K562 (cell line): Measurements from ENCODE around the gene PEPD. TPM values are rescaled to one million over a fixed set of nuclear protein-coding genes. Genes with fewer than 3 reads are reported as not detected.

Source experiments
- ATAC-seq: fragments of 200-7000 bp; cut with Tn5 transposase; 3 replicates; pipeline ENCODE4 v1.9.1; 2020; ENCODE audit warnings: moderate library complexity
- BruUV-seq: library from RNA; stranded (reverse); fragments of 400-500 nt; replicated peaks from 2 replicates; lab custom pipeline; 2021; lab: Mats Ljungman, UMichigan
- CTCF ChIA-PET: fragments of 300-600 bp; formaldehyde crosslinking; extraction: SDS; loops from one replicate; lab custom pipeline; 2021; ENCODE audit warnings: low intra/inter-chr PET ratio; lab: Yijun Ruan, JAX
- POLR2A ChIA-PET: fragments of 300-600, 350-650 bp; sonication (Branson Sonifier 250); formaldehyde crosslinking; extraction: SDS; loops from one replicate; lab custom pipeline; 2021; ENCODE audit warnings: antibody characterized with exemption, inconsistent platforms; lab: Yijun Ruan, JAX
- DNase-seq, 4 experiments: peaks; one replicate each; pipeline versions ENCODE4 v3.0.0 to v3.0.0-alpha.2; 2011 to 2018; ENCODE audit warnings: low spot score in 3 of 4, mixed read lengths in 3 of 4; ENCODE audit errors: extremely low read depth in 1 of 4
- FAIRE-seq: peaks from 2 replicates; lab custom pipeline; 2011; peaks lifted over from hg19 to GRCh38; lab: Jason Lieb, UNC
- H2AFZ ChIP-seq: 2 replicates; pipeline ENCODE4 v1.6.0; 2011; ENCODE audit warnings: low read depth, low read length, control low read depth, inconsistent platforms
- H3K27ac ChIP-seq: fragments of 200-600 bp; 3 replicates; pipeline ENCODE4 v1.8.0; 2011; ENCODE audit warnings: low read depth, mild to moderate bottlenecking, control low read depth, inconsistent platforms, low read length, moderate library complexity, mixed read lengths; ENCODE audit errors: extremely low read depth
- H3K27me3 ChIP-seq, 2 experiments: fragments of 300-600 bp in 1 of 2; 2 replicates in 1 of 2; 3 replicates in 1 of 2; pipeline versions ENCODE4 v1.6.0 to v1.8.0; 2011; ENCODE audit warnings: inconsistent platforms in 2 of 2, low read length in 2 of 2, mild to moderate bottlenecking in 1 of 2, mixed read lengths in 1 of 2, moderate library complexity in 1 of 2; ENCODE audit not compliant: control insufficient read depth in 2 of 2, insufficient read depth in 2 of 2
- H3K36me3 ChIP-seq: fragments of 300-600 bp; 3 replicates; pipeline ENCODE4 v1.8.0; 2011; ENCODE audit warnings: mild to moderate bottlenecking, low read length, inconsistent platforms; ENCODE audit not compliant: control insufficient read depth, insufficient read depth
- H3K4me1 ChIP-seq, 2 experiments: fragments of 200-600 bp in 1 of 2; replicated peaks in 1 of 2; 2 replicates in 1 of 2; 3 replicates in 1 of 2; pipeline versions ENCODE4 v1.5.1 to v1.8.0; 2011; ENCODE audit warnings: inconsistent platforms in 2 of 2, low read length in 2 of 2, mild to moderate bottlenecking in 1 of 2, mixed read lengths in 1 of 2, moderate library complexity in 1 of 2; ENCODE audit not compliant: control insufficient read depth in 2 of 2, insufficient read depth in 2 of 2
- H3K4me2 ChIP-seq: 2 replicates; pipeline ENCODE4 v1.6.1; 2011; ENCODE audit warnings: low read length, control low read depth, inconsistent platforms, mixed read lengths; ENCODE audit not compliant: insufficient read depth
- H3K4me3 ChIP-seq: fragments of 200-600 bp; sonication (generic), shearing (Covaris generic); 2 replicates; pipeline ENCODE4 v1.5.1; 2016; ENCODE audit warnings: control low read depth, inconsistent platforms
- H3K79me2 ChIP-seq: fragments of 200-600 bp; 3 replicates; pipeline ENCODE4 v1.8.0; 2011; ENCODE audit warnings: low read length, inconsistent platforms; ENCODE audit not compliant: control insufficient read depth, insufficient read depth
- H3K9ac ChIP-seq, 2 experiments: 2 replicates each; pipeline versions ENCODE4 v1.6.0 to v1.6.1; 2011; ENCODE audit warnings: low read depth in 2 of 2, low read length in 2 of 2, control low read depth in 1 of 2, inconsistent platforms in 1 of 2, mild to moderate bottlenecking in 1 of 2, mixed read lengths in 1 of 2; ENCODE audit not compliant: insufficient read depth in 1 of 2
- H3K9me1 ChIP-seq: one replicate; pipeline ENCODE4 v1.6.0; 2011; ENCODE audit warnings: inconsistent platforms, mild to moderate bottlenecking, low read length, moderate library complexity; ENCODE audit not compliant: control insufficient read depth, insufficient read depth
- H3K9me3 ChIP-seq: replicated peaks from 2 replicates; pipeline ENCODE4 v1.5.1; 2011; ENCODE audit warnings: low read depth, low read length, inconsistent platforms; ENCODE audit not compliant: control insufficient read depth, insufficient read depth
- H4K20me1 ChIP-seq: replicated peaks from 2 replicates; pipeline ENCODE4 v1.6.1; 2011; ENCODE audit warnings: low read length, inconsistent platforms, mixed read lengths; ENCODE audit not compliant: control insufficient read depth, insufficient read depth
- KDM4B ChIP-seq, 2 experiments: fragments of 450-650 bp in 1 of 2; sonication (generic) in 1 of 2; IDR thresholded peaks; 2 replicates each; pipeline ENCODE4 v1.6.1; 2016 to 2017; ENCODE audit warnings: borderline replicate concordance in 2 of 2, antibody characterized with exemption in 1 of 2, low read depth in 1 of 2, mild to moderate bottlenecking in 1 of 2
- MNT ChIP-seq, 2 experiments: fragments of 450-650 bp; conservative IDR thresholded peaks; 2 replicates each; pipeline ENCODE4 v1.6.1; 2017; ENCODE audit warnings: mild to moderate bottlenecking in 2 of 2, moderate library complexity in 2 of 2
- POLR2G ChIP-seq: fragments of 200-400 bp; formaldehyde crosslinking; IDR thresholded peaks from 2 replicates; pipeline ENCODE4 v1.6.1; 2017; ENCODE audit warnings: low read depth, mild to moderate bottlenecking, antibody characterized with exemption, low read length, moderate library complexity
- RBM34 ChIP-seq: fragments of 200-400 bp; formaldehyde crosslinking; IDR thresholded peaks from 2 replicates; pipeline ENCODE4 v1.6.1; 2018; ENCODE audit warnings: low read length, borderline replicate concordance; ENCODE audit not compliant: insufficient read depth
- RERE ChIP-seq: sonication (generic); formaldehyde crosslinking; IDR thresholded peaks from 2 replicates; pipeline ENCODE4 v1.8.0; 2023; ENCODE audit warnings: missing genetic modification reagents, mild to moderate bottlenecking, borderline replicate concordance
- SMARCB1 ChIP-seq: IDR thresholded peaks from 2 replicates; pipeline ENCODE4 v1.6.1; 2011; ENCODE audit warnings: improper control_type of control experiment, low read depth; ENCODE audit not compliant: insufficient read length
- ZBTB12 ChIP-seq: fragments of 250-450 bp; sonication (Bioruptor Pico); IDR thresholded peaks from 2 replicates; pipeline ENCODE4 v1.4.0; 2020
- WGBS: fragments of 100-300 bp; shearing (Covaris generic); methylation state at CpG from one replicate; pipeline ENCODE4 v1.1.6; 2016; ENCODE audit warnings: low coverage, mixed read lengths; ENCODE audit not compliant: insufficient coverage; ENCODE audit errors: missing lambda C conversion rate; 5-methylcytosine and 5-hydroxymethylcytosine counted together
- in situ Hi-C: fragments of 300-500 bp; cut with MboI; formaldehyde crosslinking; loops from 4 replicates; pipeline ENCODE4 v1.15.0; 2018; ENCODE audit warnings: inconsistent platforms, mixed read lengths
- intact Hi-C: fragments of 100-400 bp; cut with micrococcal nuclease; formaldehyde crosslinking; loops from 2 replicates; pipeline ENCODE4 v1.14.2; 2022
- polyA plus RNA-seq, 8 experiments: library from polyadenylated mRNA; depleted of rRNA in 4 of 8; stranded (reverse) in 5 of 8; unstranded in 3 of 8; fragments of >200 nt; fragmentation: Nextera tagmentation in 2 of 8; fragmentation: Illumina TruSeq in 1 of 8; extraction: Ambion mirVana in 2 of 8; extraction: Trizol in 1 of 8; gene quantifications; 2 replicates each; pipeline versions ENCODE4 v1.2.1 to v1.2.3, GENCODE V29; 2011 to 2014; ENCODE audit warnings: inconsistent platforms in 1 of 8, missing spikeins in 1 of 8
- total RNA-seq, 7 experiments: library from RNA; depleted of rRNA in 6 of 7; stranded (reverse); fragments of >200 nt in 6 of 7; fragmentation: Illumina TruSeq in 2 of 7; extraction: Trizol in 2 of 7; gene quantifications; 2 replicates each; pipeline versions ENCODE4 v1.2.1 to v1.2.3, GENCODE V29; 2011 to 2021; ENCODE audit warnings: low replicate concordance in 1 of 7

PEPD gene
- total and polyA plus RNA-seq, 9 of the 15 experiments (the other 6 are each of a cell fraction or from before 2014, with no cell fraction given): 1.3 to 19.2 (median 16.0) TPM

GRCh38 chr19:33395561-33396550 is 125.7 kb downstream of the PEPD start:
- 29% methylated on average over 26 of the region's 31 CpGs for WGBS
- Histone ChIP-seq H3K9ac (no peak overlapping the region), H3K27me3 (peaks cover 0 to 8% of the 10 kb centered on the region in 2 experiments; a peak in 2 of 5 replicates), H3K4me3 (no peak overlapping the region), H3K9me3 (no peaks in the 10 kb centered on the region), H3K27ac (no peak overlapping the region), H3K4me1 (peaks cover 0 to 59% of the 10 kb centered on the region in 2 experiments; a peak in 2 of 5 replicates), H3K36me3 (no peaks in the 10 kb centered on the region), H2AFZ (no peak overlapping the region), H4K20me1 (peaks cover 44% of the 10 kb centered on the region), H3K4me2 (no peak overlapping the region), H3K79me2 (no peaks in the 10 kb centered on the region), H3K9me1 (no peaks in the 10 kb centered on the region)
- TF ChIP-seq POLR2G (peak; percentile 42; the same call in 1 of the 2 replicates), SMARCB1 (no peak), ZBTB12 (CRISPR knock-in tag) (no peak), RERE (CRISPR knock-in tag) (no peak), KDM4B (IDR thresholded peaks at IDR 0.05; ENCODE audit: borderline replicate concordance in 2 of 2, low read depth in 1 of 2) (no peak), MNT (conservative IDR thresholded peaks at IDR 0.05) (no peak), RBM34 (no peak)
- no peak for ATAC-seq
- CTCF ChIA-PET: no interaction called here
- POLR2A ChIA-PET: interaction anchor here (0.5 to 2.1 kb wide), 5 partner anchors 10 to 221 kb away, joined by 3 to 6 read pairs (median 4); partner anchors contain the start of gene CEBPG
- intact Hi-C loops (no loop called here), in situ Hi-C loops (no loop called here)
- no peak for FAIRE-seq
- BruUV-seq: no TSS peak
- DNase-seq: no peak
